HepG2 (cell line): ENCODE results near the gene COX14. TPM values are rescaled to one million over a fixed set of nuclear protein-coding genes. Genes with fewer than 3 reads are reported as not detected.
A peak's percentile ranks its signal among the peaks of the same experiment; 100 is the strongest.

Source experiments
- ATAC-seq: fragments of 200-7000 bp; cut with Tn5 transposase; 3 replicates; pipeline ENCODE4 v1.9.1; 2020; ENCODE audit warnings: mild to moderate bottlenecking, moderate library complexity
- BruUV-seq: library from RNA; stranded (reverse); fragments of 400-500 nt; replicated peaks from 2 replicates; lab custom pipeline; 2021; lab: Mats Ljungman, UMichigan
- CTCF ChIA-PET: fragments of 300-600 bp; formaldehyde crosslinking; extraction: SDS; loops from one replicate; lab custom pipeline; 2021; ENCODE audit warnings: low total read pairs, inconsistent platforms, low intra/inter-chr PET ratio; lab: Yijun Ruan, JAX
- POLR2A ChIA-PET: fragments of 350-600 bp; sonication (Branson Sonifier 250); formaldehyde crosslinking; loops from one replicate; lab custom pipeline; 2020; ENCODE audit warnings: antibody characterized with exemption, inconsistent platforms; lab: Yijun Ruan, JAX
- DNase-seq: peaks from one replicate; pipeline ENCODE4 v3.0.0-alpha.2; 2015; ENCODE audit warnings: low spot score
- FAIRE-seq: peaks from 3 replicates; lab custom pipeline; 2011; peaks lifted over from hg19 to GRCh38; lab: Jason Lieb, UNC
- H2AFZ ChIP-seq: one replicate; pipeline ENCODE4 v1.6.1; 2011; ENCODE audit warnings: low read length, inconsistent platforms
- H3K27ac ChIP-seq: fragments of 300-600 bp; 3 replicates; pipeline ENCODE4 v1.8.0; 2011; ENCODE audit warnings: mixed run types, mild to moderate bottlenecking, mixed read lengths, low read length, inconsistent platforms; ENCODE audit not compliant: insufficient read depth; ENCODE audit errors: extremely low read length
- H3K27me3 ChIP-seq, 2 experiments: fragments of 200-600 bp in 1 of 2; 2 replicates in 1 of 2; 3 replicates in 1 of 2; pipeline versions ENCODE4 v1.6.0 to v1.8.0; 2011; ENCODE audit warnings: low read length in 2 of 2, mild to moderate bottlenecking in 2 of 2, moderate library complexity in 2 of 2, inconsistent platforms in 1 of 2; ENCODE audit not compliant: insufficient read depth in 2 of 2, control insufficient read depth in 1 of 2
- H3K36me3 ChIP-seq, 2 experiments: fragments of 200-600 bp in 1 of 2; replicated peaks in 1 of 2; 2 replicates in 1 of 2; 3 replicates in 1 of 2; pipeline versions ENCODE4 v1.5.1 to v1.8.0; 2011; ENCODE audit warnings: low read length in 2 of 2, inconsistent platforms in 1 of 2; ENCODE audit not compliant: insufficient read depth in 2 of 2, control insufficient read depth in 1 of 2
- H3K4me1 ChIP-seq: 2 replicates; pipeline ENCODE4 v1.5.1; 2012; ENCODE audit warnings: low read length, inconsistent platforms; ENCODE audit not compliant: insufficient read depth
- H3K4me2 ChIP-seq: 2 replicates; pipeline ENCODE4 v1.6.0; 2011; ENCODE audit warnings: low read depth, low read length, inconsistent platforms
- H3K4me3 ChIP-seq, 3 experiments: fragments of 200-600 bp in 1 of 3; sonication (generic), shearing (Covaris generic) in 1 of 3; replicated peaks in 1 of 3; 2 replicates each; pipeline ENCODE4 v1.5.1; 2011 to 2016; ENCODE audit warnings: low read length in 3 of 3, inconsistent platforms in 2 of 3, low read depth in 2 of 3, mild to moderate bottlenecking in 2 of 3, control low read depth in 1 of 3, mixed read lengths in 1 of 3; ENCODE audit not compliant: insufficient read depth in 1 of 3
- H3K79me2 ChIP-seq: one replicate; pipeline ENCODE4 v1.6.1; 2011; ENCODE audit warnings: low read length, inconsistent platforms; ENCODE audit not compliant: insufficient read depth
- H3K9ac ChIP-seq: 2 replicates; pipeline ENCODE4 v1.6.0; 2011; ENCODE audit warnings: mild to moderate bottlenecking, low read depth, low read length, inconsistent platforms; ENCODE audit not compliant: insufficient read depth
- H3K9me3 ChIP-seq: 2 replicates; pipeline ENCODE4 v1.5.1; 2012; ENCODE audit warnings: mild to moderate bottlenecking, low read length
- H4K20me1 ChIP-seq: 2 replicates; pipeline ENCODE4 v1.6.0; 2011; ENCODE audit warnings: inconsistent platforms, mild to moderate bottlenecking, low read length, moderate library complexity; ENCODE audit not compliant: insufficient read depth
- CTCF ChIP-seq: sonication (generic); formaldehyde crosslinking; IDR thresholded peaks from 2 replicates; pipeline ENCODE4 v1.5.0; 2020; ENCODE audit warnings: mild to moderate bottlenecking, missing genetic modification reagents, moderate library complexity
- FOXA3 ChIP-seq: IDR thresholded peaks from 2 replicates; pipeline ENCODE4 v1.6.1; 2016; ENCODE audit warnings: missing genetic modification reagents, missing compliant biosample characterization
- MAFK ChIP-seq, 2 experiments: IDR thresholded peaks in 1 of 2; conservative IDR thresholded peaks in 1 of 2; 2 replicates each; pipeline ENCODE4 v1.6.1; 2011; ENCODE audit warnings: improper control_type of control experiment in 2 of 2, low read length in 2 of 2
- WGBS: methylation state at CpG from one replicate; pipeline ENCODE4 v1.1.6; 2017; ENCODE audit warnings: low lambda C conversion rate; 5-methylcytosine and 5-hydroxymethylcytosine counted together
- in situ Hi-C: cut with HindIII; loops from 2 replicates; pipeline ENCODE4 v1.10.0; 2017; ENCODE audit warnings: low pct_unique_long_range_greater_than_20kb; ENCODE audit not compliant: extremely low pct_ligation_motif_present
- intact Hi-C: fragments of 100-400 bp; cut with micrococcal nuclease; formaldehyde crosslinking; loops from one replicate; pipeline ENCODE4 v1.10.0; 2022; ENCODE audit not compliant: unreplicated experiment
- polyA plus RNA-seq, 8 experiments: library from polyadenylated mRNA; depleted of rRNA in 3 of 8; stranded (reverse) in 7 of 8; unstranded in 1 of 8; fragments of >200 nt; fragmentation: Illumina TruSeq in 4 of 8; extraction: Trizol in 4 of 8; gene quantifications; 2 replicates each; pipeline versions ENCODE4 v1.2.1 to v1.2.3, GENCODE V29; 2011 to 2016; ENCODE audit warnings: low read depth in 4 of 8, missing spikeins in 1 of 8, mixed read lengths in 1 of 8; ENCODE audit not compliant: insufficient read depth in 1 of 8
- total RNA-seq, 5 experiments: library from RNA; depleted of rRNA; stranded (reverse); fragments of >200 nt; fragmentation: Illumina TruSeq; extraction: Trizol; gene quantifications; 2 replicates each; pipeline ENCODE4 v1.2.3, GENCODE V29; 2016; ENCODE audit warnings: low read depth in 1 of 5
- TF ChIP-seq, protein P1 (sequence below): sonication (generic); formaldehyde crosslinking; IDR thresholded peaks from 2 replicates; pipeline ENCODE4 v1.4.0; 2020; ENCODE audit warnings: missing genetic modification reagents

COX14 gene
- total and polyA plus RNA-seq, 2 of the 13 experiments (the other 11 are each of a cell fraction or from before 2014, with no cell fraction given) = 53.0 to 71.6 TPM

- TF ChIP-seq MAFK (conservative IDR thresholded peaks at IDR 0.05 in 1 of 2, IDR thresholded peaks at IDR 0.05 in 1 of 2; ENCODE audit: low read length in 2 of 2) (peak; percentile 16 to 32; a peak in 2 of 4 replicates), CTCF (CRISPR knock-in tag) (0 out of 2 replicates have a peak, but pooled peaks have one; percentile 9), FOXA3 (CRISPR knock-in tag) (no peak)
- TF ChIP-seq, protein P1, sequence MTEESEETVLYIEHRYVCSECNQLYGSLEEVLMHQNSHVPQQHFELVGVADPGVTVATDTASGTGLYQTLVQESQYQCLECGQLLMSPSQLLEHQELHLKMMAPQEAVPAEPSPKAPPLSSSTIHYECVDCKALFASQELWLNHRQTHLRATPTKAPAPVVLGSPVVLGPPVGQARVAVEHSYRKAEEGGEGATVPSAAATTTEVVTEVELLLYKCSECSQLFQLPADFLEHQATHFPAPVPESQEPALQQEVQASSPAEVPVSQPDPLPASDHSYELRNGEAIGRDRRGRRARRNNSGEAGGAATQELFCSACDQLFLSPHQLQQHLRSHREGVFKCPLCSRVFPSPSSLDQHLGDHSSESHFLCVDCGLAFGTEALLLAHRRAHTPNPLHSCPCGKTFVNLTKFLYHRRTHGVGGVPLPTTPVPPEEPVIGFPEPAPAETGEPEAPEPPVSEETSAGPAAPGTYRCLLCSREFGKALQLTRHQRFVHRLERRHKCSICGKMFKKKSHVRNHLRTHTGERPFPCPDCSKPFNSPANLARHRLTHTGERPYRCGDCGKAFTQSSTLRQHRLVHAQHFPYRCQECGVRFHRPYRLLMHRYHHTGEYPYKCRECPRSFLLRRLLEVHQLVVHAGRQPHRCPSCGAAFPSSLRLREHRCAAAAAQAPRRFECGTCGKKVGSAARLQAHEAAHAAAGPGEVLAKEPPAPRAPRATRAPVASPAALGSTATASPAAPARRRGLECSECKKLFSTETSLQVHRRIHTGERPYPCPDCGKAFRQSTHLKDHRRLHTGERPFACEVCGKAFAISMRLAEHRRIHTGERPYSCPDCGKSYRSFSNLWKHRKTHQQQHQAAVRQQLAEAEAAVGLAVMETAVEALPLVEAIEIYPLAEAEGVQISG (CRISPR knock-in tag) = 0 out of 2 replicates have a peak, but pooled peaks have one; percentile 23
- peak overlapping the region; percentile 89 for H3K4me2 ChIP-seq
- peaks cover 71% of the 10 kb centered on the region for H3K4me1 ChIP-seq
- ATAC-seq (no peak), DNase-seq (no peak), FAIRE-seq (no peak)
- in situ Hi-C loops = no loop called here
- intact Hi-C loops = no loop called here
- H2AFZ ChIP-seq = no peak overlapping the region
- H3K4me3 ChIP-seq = peak overlapping the region; percentile 58 to 77 (median 73)
- H3K9ac ChIP-seq = peak overlapping the region; percentile 74
- peaks cover 4% of the 10 kb centered on the region; the same call in 1 of the 2 replicates for H4K20me1 ChIP-seq
- POLR2A ChIA-PET = interaction anchor here (1.6 to 7.4 kb wide), 4 partner anchors 8 to 30 kb away, joined by 5 to 265 read pairs (median 18); partner anchors contain the start of genes COX14 and GPD1
- H3K36me3 ChIP-seq = peaks cover 11 to 36% of the 10 kb centered on the region in 2 experiments
- H3K27ac ChIP-seq = peak overlapping the region; percentile 88
- 79% methylated on average over 3 of the region's 5 CpGs for WGBS
- CTCF ChIA-PET = no interaction called here
- BruUV-seq = no TSS peak
- no peaks in the 10 kb centered on the region for H3K27me3 ChIP-seq
- no peaks in the 10 kb centered on the region for H3K9me3 ChIP-seq
- H3K79me2 ChIP-seq = peaks cover 17% of the 10 kb centered on the region
These were observed 25.9 kb upstream of the COX14 start for GRCh38 chr12:50086148-50086547.
